ENCODE measurements around the gene SORL1-AS1.

The SORL1-AS1 gene

GRCh38 chr11:121419836-121420235 is 32.9 kb downstream of the SORL1-AS1 start:
- Histone ChIP-seq H2BK5ac (ENCODE audit: insufficient read length, low read length) (no peak overlapping the region), H3K79me1 (ENCODE audit: insufficient read depth, low read depth, low read length, poor library complexity, severe bottlenecking) (no peaks in the 10 kb centered on the region), H3K9me3 (ENCODE audit: control insufficient read depth, low read depth, low read length) (no peaks in the 10 kb centered on the region), H3T11ph (ENCODE audit: low read length) (no peak overlapping the region), H3K23ac (ENCODE audit: insufficient read length, low read depth, low read length) (no peak overlapping the region), H2AFZ (ENCODE audit: low read length) (no peak overlapping the region), H3K27ac (ENCODE audit: insufficient read length, low read depth, low read length) (no peak overlapping the region), H3K4ac (ENCODE audit: low read depth, low read length) (no peak overlapping the region), H3K23me2 (ENCODE audit: insufficient read length, low read depth, low read length, poor library complexity, severe bottlenecking) (no peaks in the 10 kb centered on the region), H3K9ac (ENCODE audit: extremely low read depth, insufficient read length, low read length) (no peak overlapping the region), H3K56ac (ENCODE audit: insufficient read length, low read depth, low read length) (no peak overlapping the region), H3K14ac (ENCODE audit: insufficient read depth, low read length) (no peak overlapping the region), H2BK120ac (ENCODE audit: low read depth, low read length, poor library complexity, severe bottlenecking) (no peak overlapping the region), H2BK12ac (ENCODE audit: insufficient read length, low read depth, low read length) (no peak overlapping the region), H4K5ac (ENCODE audit: insufficient read length, low read depth, low read length) (no peak overlapping the region), H3K4me2 (ENCODE audit: insufficient read depth, insufficient read length, low read length) (no peak overlapping the region), H3K18ac (ENCODE audit: insufficient read length, low read depth, low read length) (no peak overlapping the region), H4K20me1 (ENCODE audit: control insufficient read depth, insufficient read depth, insufficient read length) (no peaks in the 10 kb centered on the region), H4K8ac (replicated peaks; ENCODE audit: insufficient read length, low read depth, low read length) (no peak overlapping the region), H4K91ac (ENCODE audit: insufficient read length, low read depth, low read length) (no peak overlapping the region), H2BK20ac (ENCODE audit: low read depth, low read length, poor library complexity, severe bottlenecking) (no peak overlapping the region), H3K79me2 (ENCODE audit: insufficient read depth, low read length) (no peaks in the 10 kb centered on the region), H2BK15ac (ENCODE audit: low read depth, low read length) (no peak overlapping the region), H3K4me1 (ENCODE audit: insufficient read depth, low read length) (0 out of 2 replicates have a peak, but pooled peaks cover 4% of the 10 kb centered on the region), H3K27me3 (ENCODE audit: insufficient read depth, low read length) (no peaks in the 10 kb centered on the region), H2AK5ac (ENCODE audit: insufficient read length, low read length) (no peak overlapping the region)
- TF ChIP-seq CTCF (conservative IDR thresholded peaks at IDR 0.05): no peak
- no peak overlapping the region for H3K4me3 Mint-ChIP-seq
- H3K36me3 Mint-ChIP-seq (ENCODE audit: insufficient read depth in 1 of 3, low read depth in 3 of 3): peaks cover 2 to 5% (median 3%) of the 10 kb centered on the region in 3 experiments; a peak in 3 of 7 replicates
- no peak overlapping the region for H3K27ac Mint-ChIP-seq
- H3K4me1 Mint-ChIP-seq: peaks cover 14 to 25% of the 10 kb centered on the region in 2 experiments
- no peak for DNase-seq
- no CpG with 5 or more reads among the region's 4 CpGs for WGBS (ENCODE audit: extremely low coverage, insufficient read length, low lambda C conversion rate)
- peaks cover 4 to 5% of the 10 kb centered on the region in 2 experiments; a peak in 3 of 5 replicates for H3K9me3 Mint-ChIP-seq
- H3K27me3 Mint-ChIP-seq (ENCODE audit: low read depth): no peaks in the 10 kb centered on the region
